NB4 (cell line): ENCODE data around the gene ANO9.

Experiments
- TF ChIP-seq, protein P1 (sequence below): IDR thresholded peaks from one replicate; pipeline ENCODE4 v1.5.1; 2012; ENCODE audit warnings: low read depth, low read length
- TF ChIP-seq, protein P2 (sequence below): IDR thresholded peaks from 2 replicates; pipeline ENCODE4 v1.6.1; 2011; ENCODE audit warnings: low read depth, low read length

DNA sequence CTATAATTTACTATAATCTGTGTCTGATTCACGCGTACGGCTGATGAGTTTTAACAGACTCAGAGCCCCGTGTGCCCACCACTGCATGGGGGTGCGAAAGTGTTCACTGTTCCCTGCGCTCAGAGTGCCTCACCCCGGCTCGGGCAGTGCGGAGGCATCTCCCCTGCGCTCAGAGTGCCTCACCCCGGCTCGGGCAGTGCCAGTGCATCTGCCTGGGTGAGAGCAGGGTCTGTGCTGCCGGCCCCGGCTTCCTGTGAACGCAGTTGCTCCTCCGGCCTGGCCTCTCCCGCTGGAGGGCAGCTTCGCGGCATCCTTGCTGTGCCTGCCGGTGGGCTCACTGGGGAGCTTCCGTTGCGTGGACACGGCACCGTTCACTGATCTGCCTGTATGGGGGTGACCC, 22.5 kb upstream of the ANO9 start:
- TF ChIP-seq, protein P1, sequence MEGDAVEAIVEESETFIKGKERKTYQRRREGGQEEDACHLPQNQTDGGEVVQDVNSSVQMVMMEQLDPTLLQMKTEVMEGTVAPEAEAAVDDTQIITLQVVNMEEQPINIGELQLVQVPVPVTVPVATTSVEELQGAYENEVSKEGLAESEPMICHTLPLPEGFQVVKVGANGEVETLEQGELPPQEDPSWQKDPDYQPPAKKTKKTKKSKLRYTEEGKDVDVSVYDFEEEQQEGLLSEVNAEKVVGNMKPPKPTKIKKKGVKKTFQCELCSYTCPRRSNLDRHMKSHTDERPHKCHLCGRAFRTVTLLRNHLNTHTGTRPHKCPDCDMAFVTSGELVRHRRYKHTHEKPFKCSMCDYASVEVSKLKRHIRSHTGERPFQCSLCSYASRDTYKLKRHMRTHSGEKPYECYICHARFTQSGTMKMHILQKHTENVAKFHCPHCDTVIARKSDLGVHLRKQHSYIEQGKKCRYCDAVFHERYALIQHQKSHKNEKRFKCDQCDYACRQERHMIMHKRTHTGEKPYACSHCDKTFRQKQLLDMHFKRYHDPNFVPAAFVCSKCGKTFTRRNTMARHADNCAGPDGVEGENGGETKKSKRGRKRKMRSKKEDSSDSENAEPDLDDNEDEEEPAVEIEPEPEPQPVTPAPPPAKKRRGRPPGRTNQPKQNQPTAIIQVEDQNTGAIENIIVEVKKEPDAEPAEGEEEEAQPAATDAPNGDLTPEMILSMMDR = no peak
- TF ChIP-seq, protein P2, sequence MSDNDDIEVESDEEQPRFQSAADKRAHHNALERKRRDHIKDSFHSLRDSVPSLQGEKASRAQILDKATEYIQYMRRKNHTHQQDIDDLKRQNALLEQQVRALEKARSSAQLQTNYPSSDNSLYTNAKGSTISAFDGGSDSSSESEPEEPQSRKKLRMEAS = no peak
